ENCODE measurements around the gene CD34.

Gene CD34

DNA sequence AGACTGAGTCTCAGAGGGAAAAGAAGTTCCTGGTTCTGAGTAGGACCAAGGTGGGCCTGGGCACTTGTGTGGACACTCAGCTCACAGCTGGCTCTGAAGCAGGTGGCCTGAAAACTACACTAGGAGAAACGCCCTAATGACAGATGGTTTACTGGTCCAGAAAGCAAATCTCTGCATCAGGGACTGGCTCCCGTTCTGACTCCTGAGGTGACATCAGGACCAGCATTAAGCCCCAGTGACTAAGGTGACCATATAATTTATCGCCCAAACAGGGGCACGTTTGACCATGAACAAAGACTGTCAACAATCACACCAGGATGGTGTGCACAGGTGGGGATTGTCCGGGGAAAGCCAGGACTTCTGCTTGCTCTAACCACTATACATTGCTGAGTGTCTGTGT, 12.2 kb upstream of the CD34 start:
- DNase-seq (ENCODE audit: low read depth in 1 of 2, low spot score in 1 of 2): no peak
- in situ Hi-C loops (cut with HindIII; ENCODE audit: low pct_unique_long_range_greater_than_20kb, low sequenced_read_pairs): no loop called here

DNA sequence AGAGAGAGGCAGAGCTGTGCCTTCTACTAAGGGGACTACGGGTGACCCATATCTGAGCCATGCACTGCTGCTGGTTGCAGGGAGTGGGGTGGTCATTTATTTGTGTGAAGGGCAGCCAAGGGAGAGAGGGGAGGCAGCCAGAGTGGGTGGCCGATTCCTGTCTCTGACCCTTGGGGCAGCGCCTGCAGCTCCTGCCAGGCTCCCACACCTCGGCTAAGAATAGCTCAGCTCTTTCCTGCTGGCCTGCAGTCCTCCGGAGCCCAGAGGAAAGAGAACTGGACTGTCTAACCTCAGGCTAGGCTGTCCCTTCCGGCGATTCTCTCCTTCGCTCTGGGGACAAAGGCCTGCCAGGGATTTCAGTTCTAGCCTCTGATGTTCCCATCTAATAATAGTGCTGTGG, 11.6 kb upstream of the CD34 start:
- TF ChIP-seq JUND (IDR thresholded peaks at IDR 0.05; ENCODE audit: low read depth): no peak
- in situ Hi-C loops (cut with HindIII; ENCODE audit: low pct_unique_long_range_greater_than_20kb, low sequenced_read_pairs): no loop called here
- DNase-seq (ENCODE audit: low read depth in 1 of 2, low spot score in 1 of 2): no peak

More for the DNA sequence above, 12.2 kb upstream of the CD34 start:
- TF ChIP-seq JUND (IDR thresholded peaks at IDR 0.05; ENCODE audit: low read depth): no peak

DNA sequence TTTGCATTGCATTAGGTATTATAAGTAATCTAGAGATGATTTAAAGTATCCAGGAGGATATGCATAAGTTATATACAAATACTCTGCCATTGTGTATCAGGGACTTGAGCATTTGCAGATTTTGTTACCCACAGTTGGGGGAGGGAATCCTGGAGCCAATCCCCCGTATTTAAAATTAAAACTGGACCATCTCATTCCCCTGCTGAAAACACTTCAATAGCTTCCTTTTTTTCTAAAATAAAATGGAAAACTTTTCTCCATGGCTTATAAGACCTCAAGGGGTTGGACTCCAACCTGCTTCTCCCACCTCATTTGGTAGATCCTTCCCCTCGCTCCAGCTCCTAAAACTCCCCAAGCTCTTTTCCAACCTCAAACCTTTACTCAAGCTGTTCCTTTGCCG, 10.4 kb upstream of the CD34 start:
- DNase-seq (ENCODE audit: low read depth in 1 of 2, low spot score in 1 of 2): no peak
- TF ChIP-seq JUND (IDR thresholded peaks at IDR 0.05; ENCODE audit: low read depth): no peak
- in situ Hi-C loops (cut with HindIII; ENCODE audit: low pct_unique_long_range_greater_than_20kb, low sequenced_read_pairs): no loop called here

DNA sequence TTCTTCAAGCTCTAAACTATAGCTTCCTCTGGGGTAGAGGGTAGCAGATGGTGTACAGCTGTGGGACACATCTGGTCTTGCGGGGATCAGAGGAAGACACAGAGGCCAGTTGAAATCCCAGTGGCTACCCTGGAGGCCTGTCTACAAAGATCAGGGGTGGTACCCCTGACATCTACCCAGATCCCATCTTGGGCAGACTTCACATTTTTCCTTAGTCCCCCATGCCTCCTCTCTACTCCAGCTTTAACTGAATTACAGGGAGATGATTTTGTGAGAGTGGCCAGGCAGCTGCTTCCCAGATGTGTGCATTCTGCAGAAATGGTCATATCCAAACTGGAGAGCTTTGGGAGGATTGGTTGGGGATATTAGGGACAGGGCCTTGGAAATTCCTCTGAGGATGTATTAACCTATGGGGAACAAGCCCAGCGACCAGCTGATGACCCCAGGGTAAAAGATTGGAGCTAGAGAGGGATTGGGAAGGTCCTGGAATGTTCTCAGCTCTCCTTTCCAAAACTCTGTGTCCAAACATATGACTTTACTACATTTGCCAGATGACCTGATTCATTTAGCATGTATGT, 9.6 kb upstream of the CD34 start:
- no peak for TF ChIP-seq JUND (IDR thresholded peaks at IDR 0.05; ENCODE audit: low read depth)
- in situ Hi-C loops (cut with HindIII; ENCODE audit: low pct_unique_long_range_greater_than_20kb, low sequenced_read_pairs): no loop called here
- no peak for DNase-seq (ENCODE audit: low read depth in 1 of 2, low spot score in 1 of 2)

DNA sequence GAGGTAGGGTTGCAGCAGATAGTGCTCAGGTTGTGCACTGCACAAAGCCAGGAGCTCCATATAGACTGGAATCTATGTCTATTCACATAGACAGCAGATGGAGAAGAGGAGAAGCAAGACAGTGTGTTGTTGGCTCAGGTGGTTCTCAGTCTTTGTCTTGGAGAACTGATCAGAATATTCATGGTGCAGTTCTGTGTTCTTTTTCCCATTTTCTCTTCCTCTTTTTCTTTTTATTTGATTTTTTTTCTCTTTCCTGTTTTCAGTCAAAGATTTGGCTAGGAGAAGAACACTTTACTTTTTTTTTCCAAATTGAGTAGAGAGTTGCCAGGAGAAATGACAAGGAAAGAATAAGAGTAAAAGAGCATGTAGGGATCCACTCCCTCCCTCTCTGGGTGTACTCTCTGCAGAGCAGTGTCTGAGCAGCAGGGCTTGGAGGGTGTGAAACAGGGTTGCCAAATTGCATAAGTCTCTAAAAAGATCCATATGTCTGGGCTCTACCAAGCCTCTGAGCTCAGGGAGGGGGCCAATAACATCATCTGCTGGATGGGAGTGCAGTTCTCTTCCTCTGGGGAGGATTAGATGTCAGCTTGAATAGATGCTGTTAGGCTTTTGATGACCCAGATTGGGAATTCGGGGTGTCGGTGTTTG, 8.7 kb upstream of the CD34 start:
- no peak for TF ChIP-seq JUND (IDR thresholded peaks at IDR 0.05; ENCODE audit: low read depth)
- in situ Hi-C loops (cut with HindIII; ENCODE audit: low pct_unique_long_range_greater_than_20kb, low sequenced_read_pairs): no loop called here
- no peak for DNase-seq (ENCODE audit: low read depth in 1 of 2, low spot score in 1 of 2)

DNA sequence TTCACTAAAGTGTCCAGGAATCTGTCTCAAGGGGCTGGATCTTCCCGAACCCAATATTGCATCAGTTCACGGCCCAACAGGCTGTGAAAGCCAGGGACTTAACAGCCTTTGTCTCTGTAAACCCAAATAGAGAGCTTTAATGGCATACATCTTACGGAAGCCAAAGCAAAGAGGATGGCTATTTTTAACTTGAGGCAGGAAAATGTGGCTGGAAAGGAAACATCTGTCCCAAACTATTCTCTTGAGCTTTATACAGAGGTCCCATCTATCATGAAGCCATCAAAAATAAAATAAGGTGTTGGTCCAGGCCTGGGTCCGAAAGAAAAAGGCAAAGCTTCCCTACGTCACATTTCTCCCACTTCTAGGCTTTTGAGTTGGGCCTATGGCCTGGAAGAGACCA, 7.7 kb upstream of the CD34 start:
- no peak for TF ChIP-seq JUND (IDR thresholded peaks at IDR 0.05; ENCODE audit: low read depth)
- in situ Hi-C loops (cut with HindIII; ENCODE audit: low pct_unique_long_range_greater_than_20kb, low sequenced_read_pairs): no loop called here

DNA sequence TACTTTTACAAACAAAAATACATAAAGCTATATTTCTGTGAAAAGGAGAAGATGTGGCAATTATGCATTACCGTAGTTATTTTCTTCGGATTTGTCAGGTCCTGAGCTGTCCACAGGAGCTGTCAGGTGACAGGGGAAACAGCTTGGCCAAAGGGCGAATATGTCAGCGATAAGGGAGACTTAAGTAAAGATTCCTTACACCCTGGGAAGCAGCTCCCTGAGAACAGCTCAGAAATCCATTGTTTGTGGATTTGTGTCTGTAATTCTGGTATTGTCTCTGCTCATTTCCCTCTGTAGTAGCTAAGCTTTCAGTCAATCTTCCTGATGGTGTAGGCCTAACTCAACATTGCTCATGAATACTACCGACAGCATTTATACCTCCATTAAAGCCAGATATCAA, 7.1 kb upstream of the CD34 start:
- DNase-seq (ENCODE audit: low read depth in 1 of 2, low spot score in 1 of 2): no peak
- in situ Hi-C loops (cut with HindIII; ENCODE audit: low pct_unique_long_range_greater_than_20kb, low sequenced_read_pairs): no loop called here
- TF ChIP-seq JUND (IDR thresholded peaks at IDR 0.05; ENCODE audit: low read depth): no peak

More for the DNA sequence above, 7.7 kb upstream of the CD34 start:
- no peak for DNase-seq (ENCODE audit: low read depth in 1 of 2, low spot score in 1 of 2)

DNA sequence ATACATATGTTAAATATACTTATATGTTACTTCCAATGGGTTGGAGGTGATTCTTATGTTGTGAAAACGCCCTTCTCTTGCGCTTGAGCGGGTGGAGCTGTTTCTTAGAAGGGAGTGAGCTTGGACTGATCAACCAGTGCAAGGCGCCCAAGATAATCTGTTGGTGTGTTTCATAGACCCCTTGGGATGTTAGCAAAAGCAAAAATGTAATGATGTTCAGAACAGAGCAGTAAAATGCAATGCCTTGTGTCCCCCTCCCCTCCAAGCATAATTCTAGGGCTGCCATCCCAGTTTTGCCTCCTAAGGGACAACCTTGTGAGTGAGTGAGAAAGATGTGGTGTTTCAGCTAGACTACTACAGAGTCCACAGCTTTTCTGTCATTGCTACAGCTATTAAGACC, 6.2 kb upstream of the CD34 start:
- in situ Hi-C loops (cut with HindIII; ENCODE audit: low pct_unique_long_range_greater_than_20kb, low sequenced_read_pairs): no loop called here
- no peak for DNase-seq (ENCODE audit: low read depth in 1 of 2, low spot score in 1 of 2)
- no peak for TF ChIP-seq JUND (IDR thresholded peaks at IDR 0.05; ENCODE audit: low read depth)

DNA sequence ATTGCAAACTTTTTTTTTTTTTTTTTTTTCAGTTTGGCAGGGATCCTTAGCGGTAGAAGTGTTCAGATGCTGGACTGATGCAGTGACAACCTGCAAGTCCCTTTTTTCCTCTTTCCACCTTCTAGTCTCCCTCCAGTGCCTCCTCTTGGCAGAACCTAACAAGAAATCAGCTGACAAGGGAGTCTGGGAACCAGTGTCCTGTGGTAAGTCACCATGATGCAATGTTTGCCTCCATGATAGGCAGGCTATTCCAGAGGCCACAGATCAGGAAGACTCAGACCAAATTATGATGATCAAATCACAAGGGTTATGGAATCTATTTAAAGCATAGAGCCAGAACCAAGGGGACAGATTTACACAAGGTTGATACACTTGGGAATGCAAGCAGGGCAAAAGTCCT, 3.0 kb upstream of the CD34 start:
- no peak for DNase-seq (ENCODE audit: low read depth in 1 of 2, low spot score in 1 of 2)
- no peak for TF ChIP-seq JUND (IDR thresholded peaks at IDR 0.05; ENCODE audit: low read depth)
- in situ Hi-C loops (cut with HindIII; ENCODE audit: low pct_unique_long_range_greater_than_20kb, low sequenced_read_pairs): no loop called here

DNA sequence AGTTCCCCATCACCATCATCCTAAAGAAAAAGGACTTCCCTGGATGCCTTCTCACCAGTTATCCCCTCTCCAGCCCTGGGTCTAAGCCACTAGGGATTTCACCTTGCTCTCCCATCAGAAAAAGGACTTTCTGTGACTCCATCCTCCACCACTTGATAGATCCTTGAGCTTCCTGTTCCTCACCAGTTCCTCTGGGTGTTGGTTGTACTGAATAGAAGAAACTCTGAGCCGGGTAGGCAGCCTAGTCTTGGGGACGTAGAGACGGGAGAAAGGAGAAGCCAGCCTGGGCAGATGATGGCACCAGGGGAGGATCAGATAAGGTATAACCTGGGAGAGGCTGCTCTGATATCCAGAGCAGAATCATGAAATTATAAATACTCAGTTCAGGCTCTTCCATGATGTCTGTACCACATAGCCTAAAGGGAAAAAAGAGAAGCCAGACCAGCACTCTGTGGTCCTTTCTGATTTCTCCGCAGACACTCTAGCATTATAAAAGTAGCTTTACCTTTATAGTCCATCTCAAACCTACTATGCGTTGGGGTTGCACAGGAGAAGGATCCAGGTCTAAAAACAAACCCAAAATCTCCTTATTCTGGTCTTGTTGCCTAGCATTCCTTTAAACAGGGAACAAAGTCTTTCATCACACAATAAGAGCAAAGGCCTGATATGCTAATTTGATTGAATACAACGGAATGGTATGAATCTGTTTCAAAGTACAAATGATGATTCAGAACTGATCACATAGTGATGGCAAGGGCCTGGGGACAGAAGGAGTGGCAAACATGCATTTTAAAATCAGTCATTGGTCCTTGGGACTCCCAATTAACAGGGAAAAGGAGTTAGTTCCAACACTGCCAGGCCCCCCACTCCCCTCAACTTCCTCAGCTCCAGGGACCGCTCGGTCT, 1.2 kb upstream of the CD34 start:
- in situ Hi-C loops (cut with HindIII; ENCODE audit: low pct_unique_long_range_greater_than_20kb, low sequenced_read_pairs): no loop called here
- no peak for DNase-seq (ENCODE audit: low read depth in 1 of 2, low spot score in 1 of 2)
- no peak for TF ChIP-seq JUND (IDR thresholded peaks at IDR 0.05; ENCODE audit: low read depth)

DNA sequence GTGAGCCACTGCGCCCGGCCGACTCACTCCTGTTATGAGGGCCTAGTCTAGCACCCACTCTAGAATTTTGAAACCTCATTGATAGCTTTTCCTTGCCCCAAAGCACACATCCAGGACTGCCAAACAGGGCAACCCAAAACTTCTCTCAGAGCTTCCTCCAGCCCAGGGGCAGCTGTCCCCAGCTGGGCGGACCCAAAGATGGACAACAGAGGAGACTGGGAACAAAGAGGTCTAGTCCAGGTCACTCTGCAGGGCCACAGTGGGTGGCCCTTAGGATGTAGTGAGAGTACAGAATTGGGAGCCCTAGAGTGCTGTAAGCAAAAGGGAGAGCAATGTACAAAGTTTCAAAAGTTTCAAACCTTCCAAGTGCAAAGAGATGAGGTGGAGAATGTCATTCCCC, 1.2 kb downstream of the CD34 start:
- in situ Hi-C loops (cut with HindIII; ENCODE audit: low pct_unique_long_range_greater_than_20kb, low sequenced_read_pairs): no loop called here
- no peak for TF ChIP-seq JUND (IDR thresholded peaks at IDR 0.05; ENCODE audit: low read depth)
- DNase-seq (ENCODE audit: low read depth in 1 of 2, low spot score in 1 of 2): no peak

DNA sequence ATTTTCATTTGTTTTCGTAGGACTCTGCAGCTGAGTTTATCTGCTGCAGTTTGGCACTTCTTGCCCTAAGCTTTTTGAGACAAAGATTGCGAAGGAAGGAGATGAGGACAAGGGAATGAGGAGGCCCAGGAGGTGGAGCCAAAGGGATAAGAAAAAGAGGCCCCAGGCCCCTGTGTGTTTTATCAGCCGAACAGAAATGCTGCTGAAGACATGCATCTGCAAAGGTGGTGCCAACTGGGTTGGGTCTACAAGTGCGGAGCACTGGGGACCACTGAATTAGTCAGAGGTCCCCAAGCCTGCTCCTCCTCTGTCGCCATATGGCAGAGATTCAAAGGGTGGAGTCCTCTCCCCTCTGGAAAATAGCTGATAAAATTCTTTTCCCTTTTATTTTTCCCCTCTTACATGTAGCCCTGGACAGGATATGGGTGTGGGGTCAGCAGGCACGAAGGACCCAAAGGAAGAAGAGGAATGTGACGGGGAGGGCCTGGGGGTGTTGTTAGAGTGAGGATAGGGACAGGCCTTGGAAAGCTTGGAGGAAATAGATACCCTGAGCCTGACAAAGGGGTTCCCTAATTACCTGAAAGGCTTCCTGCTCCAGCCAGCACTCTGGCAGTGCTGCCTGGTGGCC, 2.7 kb downstream of the CD34 start:
- DNase-seq (ENCODE audit: low read depth in 1 of 2, low spot score in 1 of 2): no peak
- no peak for TF ChIP-seq JUND (IDR thresholded peaks at IDR 0.05; ENCODE audit: low read depth)
- in situ Hi-C loops (cut with HindIII; ENCODE audit: low pct_unique_long_range_greater_than_20kb, low sequenced_read_pairs): no loop called here

DNA sequence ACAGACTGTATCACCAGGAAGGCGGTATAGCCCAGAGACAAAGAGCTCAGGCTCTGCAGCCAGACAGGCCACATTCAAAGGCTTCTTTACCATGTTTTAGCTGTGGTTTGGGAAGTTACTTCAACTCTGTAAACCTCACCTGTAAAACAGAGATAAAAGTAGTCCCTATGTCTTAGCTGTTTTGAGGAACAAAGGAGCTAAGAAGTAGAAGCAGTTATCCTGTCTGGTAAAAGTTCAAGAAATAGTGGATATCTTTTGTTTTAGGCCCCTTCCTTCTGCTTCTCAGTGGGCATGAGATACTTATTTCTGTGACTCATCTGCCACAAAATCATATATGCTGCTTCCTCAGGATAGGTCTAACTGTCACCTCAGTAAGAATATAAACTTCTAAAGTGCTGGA, 6.5 kb downstream of the CD34 start:
- DNase-seq (ENCODE audit: low read depth in 1 of 2, low spot score in 1 of 2): no peak
- no peak for TF ChIP-seq JUND (IDR thresholded peaks at IDR 0.05; ENCODE audit: low read depth)
- in situ Hi-C loops (cut with HindIII; ENCODE audit: low pct_unique_long_range_greater_than_20kb, low sequenced_read_pairs): no loop called here
